GM06990 (cell line): ENCODE measurements around the gene ORAI1.

Experiments
- DNase-seq: peaks from one replicate; pipeline ENCODE4 v3.0.0-alpha.2; 2011; ENCODE audit not compliant: insufficient read length; ENCODE audit errors: extremely low read depth
- H3K27me3 ChIP-seq: replicated peaks from 2 replicates; pipeline ENCODE4 v1.6.0; 2011; ENCODE audit warnings: low read length; ENCODE audit not compliant: control insufficient read depth, insufficient read depth
- H3K36me3 ChIP-seq: 2 replicates; pipeline ENCODE4 v1.5.1; 2011; ENCODE audit warnings: low read length; ENCODE audit not compliant: control insufficient read depth, insufficient read depth
- H3K4me3 ChIP-seq: replicated peaks from 2 replicates; pipeline ENCODE4 v1.5.1; 2011; ENCODE audit warnings: low read depth, mild to moderate bottlenecking, control low read depth, low read length
- TF ChIP-seq, protein P1 (sequence below): IDR thresholded peaks from 2 replicates; pipeline ENCODE4 v1.5.1; 2011; ENCODE audit warnings: low read length, control low read depth, mild to moderate bottlenecking, inconsistent platforms; ENCODE audit not compliant: insufficient read depth, poor library complexity, severe bottlenecking

Gene ORAI1

DNA sequence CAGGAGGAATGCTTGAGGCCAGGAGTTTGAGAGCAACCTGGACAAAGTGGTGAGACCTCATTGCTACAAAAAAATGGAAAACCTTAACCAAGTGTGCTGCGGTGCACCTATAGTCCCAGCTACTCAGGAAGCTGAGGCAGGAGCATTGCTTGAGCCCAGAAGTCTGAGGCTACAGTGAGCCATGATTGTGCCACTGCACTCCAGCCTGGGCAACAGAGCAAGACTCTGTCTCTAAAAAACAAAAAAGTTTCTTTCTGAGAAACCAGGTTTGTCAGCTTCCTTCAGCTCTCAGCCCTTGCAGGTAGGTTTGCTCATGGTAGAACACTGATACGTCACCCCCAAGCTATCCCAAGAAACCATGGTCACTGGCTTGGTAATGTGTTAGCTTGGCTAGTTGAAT, 63.1 kb downstream of the ORAI1 start:
- TF ChIP-seq, protein P1, sequence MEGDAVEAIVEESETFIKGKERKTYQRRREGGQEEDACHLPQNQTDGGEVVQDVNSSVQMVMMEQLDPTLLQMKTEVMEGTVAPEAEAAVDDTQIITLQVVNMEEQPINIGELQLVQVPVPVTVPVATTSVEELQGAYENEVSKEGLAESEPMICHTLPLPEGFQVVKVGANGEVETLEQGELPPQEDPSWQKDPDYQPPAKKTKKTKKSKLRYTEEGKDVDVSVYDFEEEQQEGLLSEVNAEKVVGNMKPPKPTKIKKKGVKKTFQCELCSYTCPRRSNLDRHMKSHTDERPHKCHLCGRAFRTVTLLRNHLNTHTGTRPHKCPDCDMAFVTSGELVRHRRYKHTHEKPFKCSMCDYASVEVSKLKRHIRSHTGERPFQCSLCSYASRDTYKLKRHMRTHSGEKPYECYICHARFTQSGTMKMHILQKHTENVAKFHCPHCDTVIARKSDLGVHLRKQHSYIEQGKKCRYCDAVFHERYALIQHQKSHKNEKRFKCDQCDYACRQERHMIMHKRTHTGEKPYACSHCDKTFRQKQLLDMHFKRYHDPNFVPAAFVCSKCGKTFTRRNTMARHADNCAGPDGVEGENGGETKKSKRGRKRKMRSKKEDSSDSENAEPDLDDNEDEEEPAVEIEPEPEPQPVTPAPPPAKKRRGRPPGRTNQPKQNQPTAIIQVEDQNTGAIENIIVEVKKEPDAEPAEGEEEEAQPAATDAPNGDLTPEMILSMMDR, result no peak
- Histone ChIP-seq H3K36me3 (no peaks in the 10 kb centered on the region), H3K4me3 (no peak overlapping the region), H3K27me3 (no peaks in the 10 kb centered on the region)
- DNase-seq, result no peak
